OCI-LY1 (cell line): ENCODE measurements around the gene PDZRN4.

Source experiments
- H2AFZ ChIP-seq: fragments of 200-600 bp; sonication (generic), shearing (Covaris generic); 2 replicates; pipeline ENCODE4 v1.6.0; 2014; ENCODE audit warnings: antibody characterized with exemption, mild to moderate bottlenecking, low read length
- H3F3A ChIP-seq: fragments of 200-600 bp; sonication (generic), shearing (Covaris generic); 2 replicates; pipeline ENCODE4 v1.6.0; 2014; ENCODE audit warnings: mild to moderate bottlenecking, antibody characterized with exemption, low read length, moderate library complexity; ENCODE audit not compliant: insufficient read depth
- H3K27ac ChIP-seq: fragments of 200-600 bp; sonication (generic); 2 replicates; pipeline ENCODE4 v1.5.1; 2014; ENCODE audit warnings: low read length, mixed run types, mild to moderate bottlenecking, low read depth; ENCODE audit not compliant: poor library complexity, severe bottlenecking
- H3K27me3 ChIP-seq: fragments of 200-600 bp; sonication (generic); 2 replicates; pipeline ENCODE4 v1.6.0; 2014; ENCODE audit warnings: antibody characterized with exemption, mild to moderate bottlenecking, low read length, moderate library complexity; ENCODE audit not compliant: insufficient read depth
- H3K36me3 ChIP-seq: fragments of 200-600 bp; sonication (generic); 2 replicates; pipeline ENCODE4 v1.6.1; 2014; ENCODE audit warnings: mild to moderate bottlenecking, antibody characterized with exemption, low read length, moderate library complexity, mixed read lengths; ENCODE audit not compliant: insufficient read depth
- H3K4me1 ChIP-seq: fragments of 200-600 bp; sonication (generic); 2 replicates; pipeline ENCODE4 v1.5.1; 2014; ENCODE audit warnings: mild to moderate bottlenecking, low read length, moderate library complexity; ENCODE audit not compliant: insufficient read depth, severe bottlenecking
- H3K4me2 ChIP-seq: fragments of 200-600 bp; sonication (generic), shearing (Covaris generic); 2 replicates; pipeline ENCODE4 v1.6.1; 2014; ENCODE audit warnings: low read length
- H3K4me3 ChIP-seq: fragments of 200-600 bp; sonication (generic); 2 replicates; pipeline ENCODE4 v1.5.1; 2014; ENCODE audit warnings: low read length, low read depth, mild to moderate bottlenecking, mixed read lengths; ENCODE audit not compliant: poor library complexity, severe bottlenecking
- H3K79me2 ChIP-seq: fragments of 200-600 bp; shearing (Covaris generic); 2 replicates; pipeline ENCODE4 v1.6.1; 2016; ENCODE audit warnings: mixed run types, low read length, mixed read lengths; ENCODE audit not compliant: insufficient read depth
- H3K9ac ChIP-seq: fragments of 200-600 bp; sonication (generic), shearing (Covaris generic); 2 replicates; pipeline ENCODE4 v1.6.1; 2014; ENCODE audit warnings: mild to moderate bottlenecking, low read length, mixed read lengths
- H3K9me2 ChIP-seq: fragments of 200-600 bp; sonication (generic), shearing (Covaris generic); 2 replicates; pipeline ENCODE4 v1.6.1; 2014; ENCODE audit warnings: low read depth, mild to moderate bottlenecking, low read length, mixed read lengths
- H3K9me3 ChIP-seq: fragments of 200-600 bp; shearing (Covaris generic); 2 replicates; pipeline ENCODE4 v1.6.1; 2014; ENCODE audit warnings: low read length, mixed read lengths
- H4K20me1 ChIP-seq: fragments of 200-600 bp; sonication (generic), shearing (Covaris generic); 2 replicates; pipeline ENCODE4 v1.6.0; 2016; ENCODE audit warnings: mild to moderate bottlenecking, low read length; ENCODE audit not compliant: insufficient read depth
- CTCF ChIP-seq: fragments of 200-600 bp; sonication (generic), shearing (Covaris generic); IDR thresholded peaks from 2 replicates; pipeline ENCODE4 v1.5.1; 2017; ENCODE audit warnings: mild to moderate bottlenecking, antibody characterized with exemption, low read length, moderate library complexity, mixed read lengths
- EZH2 ChIP-seq: fragments of 200-600 bp; sonication (generic), shearing (Covaris generic); IDR thresholded peaks from 2 replicates; pipeline ENCODE4 v1.8.0; 2017; ENCODE audit warnings: borderline replicate concordance, mixed run types, mild to moderate bottlenecking, antibody characterized with exemption, low read length, moderate library complexity, mixed read lengths

PDZRN4 gene

GRCh38 chr12:41558671-41559070 lies 370.6 kb downstream of the PDZRN4 start:
- Histone ChIP-seq H3K4me2 (no peak overlapping the region), H3K9ac (no peak overlapping the region), H4K20me1 (no peaks in the 10 kb centered on the region), H3K36me3 (no peaks in the 10 kb centered on the region), H3K4me3 (no peak overlapping the region), H3K27me3 (no peaks in the 10 kb centered on the region), H3K79me2 (no peaks in the 10 kb centered on the region), H3K27ac (no peak overlapping the region), H3K9me3 (no peaks in the 10 kb centered on the region), H3K9me2 (no peaks in the 10 kb centered on the region), H3K4me1 (no peaks in the 10 kb centered on the region), H2AFZ (no peak overlapping the region), H3F3A (no peaks in the 10 kb centered on the region)
- no peak for TF ChIP-seq EZH2
- no peak for TF ChIP-seq CTCF

- Histone ChIP-seq H3K27ac (no peak overlapping the region), H3K4me3 (no peak overlapping the region), H3K4me2 (no peak overlapping the region), H4K20me1 (no peaks in the 10 kb centered on the region), H3K9ac (no peak overlapping the region), H3K9me2 (no peaks in the 10 kb centered on the region), H3K4me1 (peaks cover 3% of the 10 kb centered on the region), H2AFZ (no peak overlapping the region), H3K27me3 (no peaks in the 10 kb centered on the region), H3K9me3 (no peaks in the 10 kb centered on the region), H3K79me2 (no peaks in the 10 kb centered on the region), H3K36me3 (no peaks in the 10 kb centered on the region), H3F3A (no peaks in the 10 kb centered on the region)
- TF ChIP-seq EZH2 (no peak), CTCF (no peak)
These were observed 374.9 kb downstream of the PDZRN4 start for GRCh38 chr12:41563051-41563450.

- no peaks in the 10 kb centered on the region for H3K27me3 ChIP-seq
- no peaks in the 10 kb centered on the region for H3F3A ChIP-seq
- H4K20me1 ChIP-seq, result no peaks in the 10 kb centered on the region
- H3K9ac ChIP-seq, result no peak overlapping the region
- H3K4me2 ChIP-seq, result no peak overlapping the region
- H3K36me3 ChIP-seq, result no peaks in the 10 kb centered on the region
- H2AFZ ChIP-seq, result no peak overlapping the region
- TF ChIP-seq CTCF (0 out of 2 replicates have a peak, but pooled peaks have one; percentile 4), EZH2 (no peak)
- no peak overlapping the region for H3K27ac ChIP-seq
- peaks cover 3% of the 10 kb centered on the region for H3K4me1 ChIP-seq
- H3K9me3 ChIP-seq, result no peaks in the 10 kb centered on the region
- no peaks in the 10 kb centered on the region for H3K9me2 ChIP-seq
- no peak overlapping the region for H3K4me3 ChIP-seq
- no peaks in the 10 kb centered on the region for H3K79me2 ChIP-seq
These were observed 376.7 kb downstream of the PDZRN4 start for GRCh38 chr12:41564816-41565215.
